AG09309 (cell line): ENCODE measurements around the gene ZNF385D.
A peak's percentile ranks its signal among the peaks of the same experiment; 100 is the strongest.

Source experiments
- DNase-seq: peaks from one replicate; pipeline ENCODE4 v3.0.0-alpha.2; 2010; ENCODE audit warnings: low read depth
- H3K4me3 ChIP-seq: 2 replicates; pipeline ENCODE4 v1.5.1; 2011; ENCODE audit warnings: mild to moderate bottlenecking, low read depth, low read length, moderate library complexity; ENCODE audit not compliant: control insufficient read depth
- TF ChIP-seq, protein P1 (sequence below): IDR thresholded peaks from 2 replicates; pipeline ENCODE4 v1.5.1; 2011; ENCODE audit warnings: mild to moderate bottlenecking, low read depth, low read length, inconsistent platforms; ENCODE audit not compliant: insufficient read depth, control insufficient read depth; ENCODE audit errors: missing control alignments

ZNF385D gene

DNA sequence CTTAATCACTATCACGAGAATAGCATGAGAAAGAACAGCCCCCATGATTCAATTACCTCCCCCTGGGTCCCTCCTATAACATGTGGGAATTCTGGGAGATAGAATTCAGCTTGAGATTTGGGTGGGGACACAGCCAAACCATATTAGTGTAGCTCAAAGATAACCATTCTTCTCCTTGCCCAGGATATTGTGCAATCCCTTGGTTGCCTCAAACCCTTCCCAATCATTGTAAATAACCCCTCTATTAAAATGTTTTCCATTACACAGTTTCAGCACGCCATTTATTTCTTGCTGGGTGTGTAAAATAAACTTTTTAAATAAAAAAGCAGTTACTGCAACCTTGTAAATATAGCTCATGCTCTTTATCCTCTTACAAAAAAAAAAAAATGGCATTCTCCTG lies 47.7 kb downstream of the ZNF385D start:
- H3K4me3 ChIP-seq = no peak overlapping the region
- TF ChIP-seq, protein P1, sequence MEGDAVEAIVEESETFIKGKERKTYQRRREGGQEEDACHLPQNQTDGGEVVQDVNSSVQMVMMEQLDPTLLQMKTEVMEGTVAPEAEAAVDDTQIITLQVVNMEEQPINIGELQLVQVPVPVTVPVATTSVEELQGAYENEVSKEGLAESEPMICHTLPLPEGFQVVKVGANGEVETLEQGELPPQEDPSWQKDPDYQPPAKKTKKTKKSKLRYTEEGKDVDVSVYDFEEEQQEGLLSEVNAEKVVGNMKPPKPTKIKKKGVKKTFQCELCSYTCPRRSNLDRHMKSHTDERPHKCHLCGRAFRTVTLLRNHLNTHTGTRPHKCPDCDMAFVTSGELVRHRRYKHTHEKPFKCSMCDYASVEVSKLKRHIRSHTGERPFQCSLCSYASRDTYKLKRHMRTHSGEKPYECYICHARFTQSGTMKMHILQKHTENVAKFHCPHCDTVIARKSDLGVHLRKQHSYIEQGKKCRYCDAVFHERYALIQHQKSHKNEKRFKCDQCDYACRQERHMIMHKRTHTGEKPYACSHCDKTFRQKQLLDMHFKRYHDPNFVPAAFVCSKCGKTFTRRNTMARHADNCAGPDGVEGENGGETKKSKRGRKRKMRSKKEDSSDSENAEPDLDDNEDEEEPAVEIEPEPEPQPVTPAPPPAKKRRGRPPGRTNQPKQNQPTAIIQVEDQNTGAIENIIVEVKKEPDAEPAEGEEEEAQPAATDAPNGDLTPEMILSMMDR = no peak
- no peak for DNase-seq

DNA sequence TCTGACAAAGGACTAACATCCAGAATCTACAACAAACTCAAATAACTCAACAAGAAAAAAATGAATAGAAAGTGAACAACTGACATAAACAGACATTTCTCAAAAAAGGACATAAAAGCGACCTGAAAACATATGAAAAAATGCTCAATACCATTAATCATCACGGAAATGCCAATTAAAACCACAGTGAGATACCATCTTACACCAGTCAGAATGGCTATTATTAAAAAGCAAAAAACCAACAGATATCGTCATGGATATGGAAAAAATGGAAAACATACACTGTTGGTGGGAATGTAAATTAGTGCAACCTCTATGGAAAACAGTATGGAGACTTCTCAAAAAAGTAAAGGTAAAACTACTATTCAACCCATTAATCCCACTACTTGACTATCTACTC lies 53.3 kb downstream of the ZNF385D start:
- TF ChIP-seq, protein P1 = no peak
- no peak overlapping the region for H3K4me3 ChIP-seq
- no peak for DNase-seq

DNA sequence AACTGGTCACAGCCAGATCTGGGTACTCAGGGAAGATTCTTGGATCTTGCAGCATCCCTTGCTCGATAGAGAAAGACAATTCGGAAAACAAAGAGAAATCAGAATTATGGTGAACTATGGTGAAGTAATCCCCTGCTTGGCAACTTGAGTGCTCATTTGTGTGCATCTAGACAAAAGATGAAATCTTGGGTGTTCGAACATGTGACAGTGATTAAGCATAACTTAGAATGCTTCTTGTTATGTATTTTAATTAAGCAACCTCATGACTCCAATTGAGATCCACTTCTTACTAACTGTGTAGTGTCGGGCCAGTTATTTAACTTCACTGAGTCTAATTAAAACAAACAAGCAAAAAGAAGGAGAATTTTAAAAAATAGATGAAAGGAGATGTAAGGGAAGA lies 56.5 kb downstream of the ZNF385D start:
- no peak for DNase-seq
- H3K4me3 ChIP-seq = no peak overlapping the region
- TF ChIP-seq, protein P1 = no peak

DNA sequence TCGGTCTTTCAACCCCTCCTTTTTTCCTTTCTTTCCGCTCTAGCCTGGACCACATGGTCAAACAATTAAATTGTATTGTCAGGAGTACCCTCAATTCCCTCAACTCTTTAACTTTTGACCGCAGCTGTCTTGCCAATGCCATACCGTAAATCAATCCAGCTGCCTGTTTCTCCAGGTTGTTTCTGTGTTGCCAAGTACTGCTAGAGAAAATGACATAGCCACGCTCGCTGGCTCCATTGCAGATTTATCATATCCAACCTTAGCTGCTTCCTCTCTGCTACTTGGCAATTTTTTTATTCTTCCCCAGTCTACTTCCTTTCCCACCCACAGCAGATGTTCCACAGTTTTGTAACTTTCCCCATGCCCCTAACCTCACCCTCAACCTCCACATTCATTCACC lies 60.0 kb downstream of the ZNF385D start:
- DNase-seq = no peak
- TF ChIP-seq, protein P1 = no peak
- no peak overlapping the region for H3K4me3 ChIP-seq

DNA sequence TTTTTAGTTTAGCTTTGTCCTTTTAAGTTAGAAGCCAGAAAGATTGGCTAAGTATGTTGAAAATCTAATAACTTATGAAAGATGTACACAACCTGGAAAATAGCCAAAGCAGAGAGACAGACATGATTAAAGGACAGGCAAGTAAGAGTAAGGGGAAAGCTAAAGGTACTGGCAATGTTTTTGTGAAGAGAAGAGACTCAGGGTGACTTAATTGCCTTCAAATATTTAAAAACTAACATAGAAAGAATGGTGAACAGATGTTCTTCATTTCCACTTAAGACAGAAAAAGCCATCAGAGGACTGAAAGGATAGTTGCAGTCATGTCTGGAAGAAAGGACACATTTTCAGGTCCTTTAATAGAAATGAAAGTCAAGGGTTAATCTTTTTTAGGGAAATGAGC lies 68.8 kb downstream of the ZNF385D start:
- no peak overlapping the region for H3K4me3 ChIP-seq
- DNase-seq = no peak
- TF ChIP-seq, protein P1 = no peak

DNA sequence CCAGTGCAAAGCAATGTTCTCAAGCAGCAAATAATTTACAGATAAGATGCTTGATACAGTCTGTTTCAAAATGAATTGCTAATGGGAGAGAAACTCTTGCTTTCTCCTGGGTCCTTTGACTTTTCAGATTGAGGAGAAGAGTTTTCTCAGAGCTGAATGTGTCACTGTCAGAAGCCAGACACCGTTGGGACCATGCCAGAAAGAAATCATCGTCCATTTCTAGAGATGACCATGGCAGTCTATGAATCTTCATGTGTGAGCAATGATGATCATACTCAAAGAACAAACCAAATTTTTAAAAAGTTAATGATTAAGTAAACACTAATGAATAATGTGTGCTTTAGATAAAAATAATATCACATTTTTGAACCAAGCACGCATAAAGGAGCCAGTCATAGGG lies 77.6 kb downstream of the ZNF385D start:
- TF ChIP-seq, protein P1 = no peak
- DNase-seq = no peak
- H3K4me3 ChIP-seq = no peak overlapping the region

DNA sequence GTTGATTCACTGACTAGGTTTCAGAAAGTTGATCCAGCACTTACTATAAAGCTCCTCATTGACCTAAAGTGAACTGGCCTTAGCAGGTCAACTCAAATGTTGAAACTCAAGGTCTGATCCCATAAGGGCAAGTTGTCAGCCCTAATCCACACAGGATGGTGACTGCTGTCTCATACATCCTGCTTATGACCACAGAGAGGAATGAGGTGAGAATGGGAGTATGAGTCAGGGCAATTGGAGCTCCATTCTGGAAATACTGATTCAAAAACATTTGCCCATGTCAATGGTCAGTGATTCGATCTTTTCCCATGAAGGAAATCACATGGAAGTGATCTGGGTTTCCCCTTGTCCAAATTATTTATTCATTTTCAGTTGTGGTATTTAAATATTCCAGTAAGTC lies 78.7 kb downstream of the ZNF385D start:
- TF ChIP-seq, protein P1 = no peak
- DNase-seq = peak; percentile 85

More for the DNA sequence above, 78.7 kb downstream of the ZNF385D start:
- H3K4me3 ChIP-seq = no peak overlapping the region
